Ovary (tissue), 9 donors: Measurements from ENCODE around the gene ASB14. TPM values are rescaled to one million over a fixed set of nuclear protein-coding genes. Genes with fewer than 3 reads are reported as not detected.

Source experiments
- DNase-seq, 5 donors: peaks; one replicate each; pipeline ENCODE4 v3.0.0-alpha.2; 2019 to 2020
- H3K27ac ChIP-seq, 2 donors: fragments of 200-600 bp; one replicate each; pipeline versions ENCODE4 v1.5.1 to v1.8.0; 2019 to 2022
- H3K27me3 ChIP-seq: fragments of 200-600 bp; one replicate; pipeline ENCODE4 v1.8.0; 2022
- H3K36me3 ChIP-seq: fragments of 200-600 bp; sonication (generic); one replicate; pipeline ENCODE4 v1.5.1; 2019
- H3K4me1 ChIP-seq: one replicate; pipeline ENCODE4 v1.8.1; 2013; ENCODE audit warnings: mild to moderate bottlenecking, moderate library complexity; ENCODE audit not compliant: insufficient read depth
- H3K4me3 ChIP-seq: fragments of 200-600 bp; sonication (generic); one replicate; pipeline ENCODE4 v1.5.1; 2017
- H3K9me3 ChIP-seq, 2 donors: fragments of 200-600 bp in 1 of 2; sonication (generic) in 1 of 2; one replicate each; pipeline versions ENCODE4 v1.5.1 to v1.8.1; 2013 to 2019; ENCODE audit warnings: mild to moderate bottlenecking in 1 of 2, moderate library complexity in 1 of 2
- CTCF ChIP-seq, 3 donors: fragments of 450-650 bp in 2 of 3; fragments of 200-600 bp in 1 of 3; IDR thresholded peaks; one replicate each; pipeline versions ENCODE4 v1.5.1 to v1.8.0; 2016 to 2022; ENCODE audit warnings: antibody characterized with exemption in 3 of 3, mild to moderate bottlenecking in 1 of 3
- EP300 ChIP-seq: sonication (generic); formaldehyde crosslinking; IDR thresholded peaks from one replicate; pipeline ENCODE4 v1.6.1; 2017; ENCODE audit warnings: antibody characterized with exemption
- POLR2A ChIP-seq: fragments of 450-650 bp; IDR thresholded peaks from one replicate; pipeline ENCODE4 v1.6.1; 2017; ENCODE audit warnings: antibody characterized with exemption, mild to moderate bottlenecking, moderate library complexity
- WGBS, 3 donors: extraction: QIAGEN DNeasy Blood & Tissue Kit in 1 of 3; methylation state at CpG; one replicate each; pipeline versions ENCODE4 v1.1.5 to v1.1.7; 2013 to 2017; 5-methylcytosine and 5-hydroxymethylcytosine counted together
- intact Hi-C, 4 donors: fragments of 100-400 bp; cut with DNase I; formaldehyde crosslinking; loops; one replicate each; pipeline versions ENCODE4 v1.11.0 to v1.15.1; 2022 to 2023
- polyA plus RNA-seq, 2 donors: library from polyadenylated mRNA; stranded (reverse); fragments of 200-250 nt in 1 of 2; fragments of 350-450 nt in 1 of 2; fragmentation: Illumina TruSeq in 1 of 2; extraction: RNeasy Lipid Tissue Mini Kit (QIAGEN cat#74804) in 1 of 2; gene quantifications; one replicate each; pipeline ENCODE4 v1.2.3, GENCODE V29; 2013 to 2014
- total RNA-seq, 7 donors: library from RNA; depleted of rRNA in 2 of 7; stranded (reverse); fragments of >200 nt in 2 of 7; fragmentation: NEBNext Ultra II Directional in 3 of 7; extraction: Animal tissue kit (Norgen Biotek cat#: 25700) in 3 of 7; gene quantifications; one replicate each; pipeline versions ENCODE4 v1.1.0 to v1.2.4, GENCODE V29; 2016 to 2023
- donor health status: DM: no; HTN: no; CAD: no; lungs with moderate emphysema.
- donor health status: DM: no; HTN: no; CAD: no.
- donor health status: Bipolar disorder and iron deficiency.
- donor health status: DM: yes; HTN: yes; CAD: no.
- donor health status: DM: no; HTN: no; CAD: no.
- donor health status: DM: yes; HTN: yes; CAD: no.

Gene ASB14
- total and polyA plus RNA-seq, 9 donors = 0.05 to 0.80 TPM; not detected in 7

- intact Hi-C loops = no loop called here
- H3K27me3 ChIP-seq = no peaks in the 10 kb centered on the region
- DNase-seq = no peak
- no peaks in the 10 kb centered on the region for H3K4me1 ChIP-seq
- 93 to 95% (median 95%) methylated on average over 3 of the region's 3 CpGs for WGBS, 3 donors
- TF ChIP-seq EP300 (no peak), CTCF (IDR thresholded peaks at IDR 0.05) (no peak), POLR2A (no peak)
- H3K27ac ChIP-seq = no peak overlapping the region
- no peak overlapping the region for H3K4me3 ChIP-seq
- H3K9me3 ChIP-seq = no peaks in the 10 kb centered on the region
- no peaks in the 10 kb centered on the region for H3K36me3 ChIP-seq
These were observed 30.6 kb downstream of the ASB14 start for GRCh38 chr3:57261929-57262328.

GRCh38 chr3:57261119-57261518, 31.4 kb downstream of the ASB14 start:
- no peak for DNase-seq
- WGBS, 3 donors = 91 to 93% (median 92%) methylated on average over 4 of the region's 4 CpGs
- no peaks in the 10 kb centered on the region for H3K9me3 ChIP-seq
- no peak overlapping the region for H3K4me3 ChIP-seq
- intact Hi-C loops = no loop called here
- H3K27ac ChIP-seq = no peak overlapping the region
- no peaks in the 10 kb centered on the region for H3K4me1 ChIP-seq
- no peaks in the 10 kb centered on the region for H3K27me3 ChIP-seq
- H3K36me3 ChIP-seq = no peaks in the 10 kb centered on the region
- no peak for TF ChIP-seq POLR2A
- no peak for TF ChIP-seq CTCF (IDR thresholded peaks at IDR 0.05)
- TF ChIP-seq EP300 = no peak

GRCh38 chr3:57257678-57258077, 34.8 kb downstream of the ASB14 start:
- no peaks in the 10 kb centered on the region for H3K27me3 ChIP-seq
- H3K4me1 ChIP-seq = no peaks in the 10 kb centered on the region
- no peak overlapping the region for H3K4me3 ChIP-seq
- H3K36me3 ChIP-seq = no peaks in the 10 kb centered on the region
- intact Hi-C loops = no loop called here
- no peak for DNase-seq
- H3K9me3 ChIP-seq = no peaks in the 10 kb centered on the region
- H3K27ac ChIP-seq = no peak overlapping the region
- TF ChIP-seq EP300 = no peak
- TF ChIP-seq CTCF (IDR thresholded peaks at IDR 0.05) = no peak
- TF ChIP-seq POLR2A = no peak

GRCh38 chr3:57256844-57257243, 35.6 kb downstream of the ASB14 start:
- intact Hi-C loops = no loop called here
- H3K4me1 ChIP-seq = no peaks in the 10 kb centered on the region
- H3K4me3 ChIP-seq = no peak overlapping the region
- no peaks in the 10 kb centered on the region for H3K9me3 ChIP-seq
- no peaks in the 10 kb centered on the region for H3K27me3 ChIP-seq
- 76 to 89% (median 78%) methylated on average over 3 of the region's 3 CpGs for WGBS, 3 donors
- no peak overlapping the region for H3K27ac ChIP-seq
- TF ChIP-seq EP300 = no peak
- no peaks in the 10 kb centered on the region for H3K36me3 ChIP-seq
- no peak for DNase-seq

- no peak for DNase-seq
- no peaks in the 10 kb centered on the region for H3K9me3 ChIP-seq
- H3K27ac ChIP-seq = no peak overlapping the region
- TF ChIP-seq CTCF (IDR thresholded peaks at IDR 0.05) = no peak
- no peak for TF ChIP-seq POLR2A
- TF ChIP-seq EP300 = no peak
- WGBS, 3 donors = 42 to 66% (median 52%) methylated on average over 1 of the region's 1 CpG
- no peaks in the 10 kb centered on the region for H3K36me3 ChIP-seq
- intact Hi-C loops = no loop called here
- no peaks in the 10 kb centered on the region for H3K4me1 ChIP-seq
- no peaks in the 10 kb centered on the region for H3K27me3 ChIP-seq
- no peak overlapping the region for H3K4me3 ChIP-seq
These were observed 40.1 kb downstream of the ASB14 start for GRCh38 chr3:57252404-57252803.
